Endothelial cell of umbilical vein (primary cell): Measurements from ENCODE around the gene LSM11. TPM values are rescaled to one million over a fixed set of nuclear protein-coding genes. Genes with fewer than 3 reads are reported as not detected.

Source experiments
- BruUV-seq: library from RNA; stranded (reverse); fragments of 400-500 nt; replicated peaks from 2 replicates; lab custom pipeline; 2021; lab: Mats Ljungman, UMichigan
- CTCF ChIA-PET: fragments of 300-600, 350-600 bp; sonication (Branson Sonifier 250); formaldehyde crosslinking; loops from one replicate; lab custom pipeline; 2021; ENCODE audit warnings: antibody characterized with exemption, inconsistent platforms; lab: Charles Lee
- POLR2A ChIA-PET: fragments of 300-600, 350-600 bp; sonication (Branson Sonifier 250); formaldehyde crosslinking; loops from one replicate; lab custom pipeline; 2021; ENCODE audit warnings: antibody characterized with exemption, inconsistent platforms; lab: Charles Lee
- DNase-seq: peaks from one replicate; pipeline ENCODE4 v3.0.0-alpha.2; 2011; ENCODE audit warnings: low read depth, low spot score
- FAIRE-seq: peaks from 2 replicates; lab custom pipeline; 2011; peaks lifted over from hg19 to GRCh38; lab: Jason Lieb, UNC
- H2AFZ ChIP-seq: 2 replicates; pipeline ENCODE4 v1.6.0; 2012; ENCODE audit warnings: low read depth, low read length, control low read depth, inconsistent platforms
- H3K27ac ChIP-seq: 2 replicates; pipeline ENCODE4 v1.5.1; 2011; ENCODE audit warnings: low read depth, mild to moderate bottlenecking, control low read depth, low read length, moderate library complexity; ENCODE audit not compliant: insufficient read depth
- H3K27me3 ChIP-seq, 2 experiments: 2 replicates each; pipeline versions ENCODE4 v1.6.0 to v1.6.1; 2011; ENCODE audit warnings: low read length in 2 of 2, mixed read lengths in 1 of 2; ENCODE audit not compliant: control insufficient read depth in 2 of 2, insufficient read depth in 2 of 2
- H3K36me3 ChIP-seq, 2 experiments: 2 replicates in 1 of 2; 3 replicates in 1 of 2; pipeline ENCODE4 v1.5.1; 2011; ENCODE audit warnings: low read length in 2 of 2, mild to moderate bottlenecking in 1 of 2, moderate library complexity in 1 of 2; ENCODE audit not compliant: control insufficient read depth in 2 of 2, insufficient read depth in 2 of 2; ENCODE audit errors: extremely low read depth in 1 of 2
- H3K4me1 ChIP-seq: 3 replicates; pipeline ENCODE4 v1.5.1; 2011; ENCODE audit warnings: mild to moderate bottlenecking, low read length; ENCODE audit not compliant: control insufficient read depth, insufficient read depth; ENCODE audit errors: extremely low read depth
- H3K4me2 ChIP-seq: 2 replicates; pipeline ENCODE4 v1.6.1; 2011; ENCODE audit warnings: low read length, control low read depth, mixed read lengths; ENCODE audit not compliant: insufficient read depth
- H3K4me3 ChIP-seq, 3 experiments: fragments of 200-600 bp in 1 of 3; sonication (generic), shearing (Covaris generic) in 1 of 3; replicated peaks in 1 of 3; 2 replicates each; pipeline ENCODE4 v1.5.1; 2011 to 2016; ENCODE audit warnings: control low read depth in 3 of 3, low read length in 3 of 3, mild to moderate bottlenecking in 2 of 3, inconsistent platforms in 1 of 3, low read depth in 1 of 3, moderate library complexity in 1 of 3; ENCODE audit not compliant: insufficient read depth in 1 of 3
- H3K79me2 ChIP-seq: 2 replicates; pipeline ENCODE4 v1.6.0; 2012; ENCODE audit warnings: low read length, inconsistent platforms; ENCODE audit not compliant: control insufficient read depth, insufficient read depth
- H3K9ac ChIP-seq: replicated peaks from 2 replicates; pipeline ENCODE3; 2011; ENCODE audit warnings: low read length, control low read depth; ENCODE audit not compliant: insufficient read depth; ENCODE audit errors: extremely low read depth
- H3K9me1 ChIP-seq: replicated peaks from 3 replicates; pipeline ENCODE4 v1.6.0; 2011; ENCODE audit warnings: mild to moderate bottlenecking, low read length; ENCODE audit not compliant: control insufficient read depth, insufficient read depth; ENCODE audit errors: extremely low read depth
- H3K9me3 ChIP-seq: replicated peaks from 2 replicates; pipeline ENCODE4 v1.5.1; 2012; ENCODE audit warnings: low read length, inconsistent platforms; ENCODE audit not compliant: control insufficient read depth, insufficient read depth
- H4K20me1 ChIP-seq: replicated peaks from 2 replicates; pipeline ENCODE3; 2011; ENCODE audit warnings: mild to moderate bottlenecking, low read length; ENCODE audit not compliant: control insufficient read depth, insufficient read depth; ENCODE audit errors: extremely low read depth
- EZH2 ChIP-seq: IDR thresholded peaks from 2 replicates; pipeline ENCODE4 v1.6.1; 2012; ENCODE audit warnings: borderline replicate concordance, low read depth, mild to moderate bottlenecking, moderate library complexity, low read length, inconsistent platforms; ENCODE audit not compliant: severe bottlenecking
- FOS ChIP-seq: IDR thresholded peaks from 2 replicates; pipeline ENCODE4 v1.6.1; 2011; ENCODE audit warnings: mild to moderate bottlenecking, low read length, moderate library complexity, borderline replicate concordance; ENCODE audit not compliant: insufficient read depth
- GATA2 ChIP-seq: IDR thresholded peaks from 2 replicates; pipeline ENCODE4 v1.7.0; 2011; ENCODE audit warnings: low read depth, mild to moderate bottlenecking, moderate library complexity, mixed read lengths, low read length; ENCODE audit not compliant: insufficient read length, insufficient read depth
- JUN ChIP-seq: IDR thresholded peaks from 2 replicates; pipeline ENCODE4 v1.6.1; 2011; ENCODE audit warnings: borderline replicate concordance, low read depth; ENCODE audit not compliant: insufficient read length, insufficient read depth
- MYC ChIP-seq: IDR thresholded peaks from one replicate; pipeline ENCODE4 v1.6.1; 2011; ENCODE audit warnings: mild to moderate bottlenecking, low read depth, low read length
- POLR2A ChIP-seq: IDR thresholded peaks from 2 replicates; pipeline ENCODE4 v1.6.1; 2012; ENCODE audit warnings: low read depth, mild to moderate bottlenecking, control low read depth, low read length
- POLR2AphosphoS5 ChIP-seq: IDR thresholded peaks from 2 replicates; pipeline ENCODE4 v1.6.1; 2012; ENCODE audit warnings: low read depth, mild to moderate bottlenecking, control low read depth, low read length, moderate library complexity; ENCODE audit not compliant: insufficient read depth
- dilution Hi-C: fragments of 300-500 bp; cut with MboI; formaldehyde crosslinking; loops from one replicate; pipeline ENCODE4 v1.15.0; 2019; ENCODE audit warnings: low sequenced_read_pairs; ENCODE audit not compliant: extremely low pct_ligation_motif_present
- intact Hi-C: fragments of 100-400 bp; cut with micrococcal nuclease; formaldehyde crosslinking; loops from one replicate; pipeline ENCODE4 v1.10.0; 2022
- polyA plus RNA-seq, 4 experiments: library from polyadenylated mRNA; depleted of rRNA in 3 of 4; stranded (reverse) in 3 of 4; unstranded in 1 of 4; fragments of >200 nt; gene quantifications; 2 replicates each; pipeline versions ENCODE4 v1.2.1 to v1.2.3, GENCODE V29; 2011 to 2012; ENCODE audit warnings: missing spikeins in 1 of 4
- total RNA-seq: library from RNA; stranded (reverse); gene quantifications from 2 replicates; pipeline ENCODE4 v1.2.3, GENCODE V29; 2021
- TF ChIP-seq, protein P1 (sequence below): IDR thresholded peaks from 2 replicates; pipeline ENCODE4 v1.6.1; 2011; ENCODE audit not compliant: insufficient read depth, insufficient read length
- TF ChIP-seq, protein P2 (sequence below), 2 donors: IDR thresholded peaks; 1 replicate in 1 of 2; 2 replicates in 1 of 2; pipeline ENCODE4 v1.5.1; 2011; ENCODE audit warnings: low read length in 2 of 2, mild to moderate bottlenecking in 2 of 2, moderate library complexity in 2 of 2, control low read depth in 1 of 2, inconsistent platforms in 1 of 2, low read depth in 1 of 2; ENCODE audit not compliant: insufficient read depth in 1 of 2; ENCODE audit errors: extremely low read depth in 1 of 2

Gene LSM11
- total and polyA plus RNA-seq, 2 donors (not counting 3 experiments of a cell fraction or from before 2014, with no cell fraction given), result 3.5 to 7.3 TPM

DNA sequence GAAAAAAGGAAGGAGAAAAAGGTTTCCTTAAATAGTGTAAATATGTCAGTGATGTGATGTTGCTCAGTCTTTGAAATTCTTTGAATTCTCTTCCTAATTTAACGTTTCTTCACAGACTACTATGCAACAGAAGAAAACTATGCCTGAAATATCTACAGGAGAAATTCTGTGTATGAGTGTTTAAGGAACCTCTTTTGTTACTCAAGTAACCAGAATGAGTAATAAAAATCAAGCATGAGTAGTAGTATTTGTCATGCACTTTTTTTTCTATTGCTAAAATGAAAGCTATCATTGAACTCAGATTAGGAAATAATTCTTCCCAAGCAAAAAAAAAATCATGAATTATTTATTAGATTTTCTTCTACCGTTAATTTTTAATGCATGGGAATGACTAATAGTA lies 32.6 kb upstream of the LSM11 start:
- Histone ChIP-seq H2AFZ (no peak overlapping the region), H3K9me3 (no peaks in the 10 kb centered on the region), H3K9me1 (no peaks in the 10 kb centered on the region), H3K4me1 (no peaks in the 10 kb centered on the region), H3K27me3 (no peaks in the 10 kb centered on the region), H4K20me1 (no peaks in the 10 kb centered on the region), H3K27ac (no peak overlapping the region), H3K4me3 (no peak overlapping the region), H3K79me2 (no peaks in the 10 kb centered on the region), H3K9ac (no peak overlapping the region), H3K4me2 (no peak overlapping the region), H3K36me3 (no peaks in the 10 kb centered on the region)
- ChIA-PET CTCF (interaction anchor here (1.0 kb wide), 1 partner anchor 238 kb away, joined by 3 read pairs; no protein-coding TSS in a partner anchor), POLR2A (no interaction called here)
- TF ChIP-seq EZH2, result no peak
- TF ChIP-seq, protein P1, sequence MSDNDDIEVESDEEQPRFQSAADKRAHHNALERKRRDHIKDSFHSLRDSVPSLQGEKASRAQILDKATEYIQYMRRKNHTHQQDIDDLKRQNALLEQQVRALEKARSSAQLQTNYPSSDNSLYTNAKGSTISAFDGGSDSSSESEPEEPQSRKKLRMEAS, result no peak
- TF ChIP-seq FOS, result no peak
- no peak for TF ChIP-seq JUN
- no peak for TF ChIP-seq POLR2AphosphoS5
- TF ChIP-seq POLR2A, result no peak
- TF ChIP-seq, protein P2, sequence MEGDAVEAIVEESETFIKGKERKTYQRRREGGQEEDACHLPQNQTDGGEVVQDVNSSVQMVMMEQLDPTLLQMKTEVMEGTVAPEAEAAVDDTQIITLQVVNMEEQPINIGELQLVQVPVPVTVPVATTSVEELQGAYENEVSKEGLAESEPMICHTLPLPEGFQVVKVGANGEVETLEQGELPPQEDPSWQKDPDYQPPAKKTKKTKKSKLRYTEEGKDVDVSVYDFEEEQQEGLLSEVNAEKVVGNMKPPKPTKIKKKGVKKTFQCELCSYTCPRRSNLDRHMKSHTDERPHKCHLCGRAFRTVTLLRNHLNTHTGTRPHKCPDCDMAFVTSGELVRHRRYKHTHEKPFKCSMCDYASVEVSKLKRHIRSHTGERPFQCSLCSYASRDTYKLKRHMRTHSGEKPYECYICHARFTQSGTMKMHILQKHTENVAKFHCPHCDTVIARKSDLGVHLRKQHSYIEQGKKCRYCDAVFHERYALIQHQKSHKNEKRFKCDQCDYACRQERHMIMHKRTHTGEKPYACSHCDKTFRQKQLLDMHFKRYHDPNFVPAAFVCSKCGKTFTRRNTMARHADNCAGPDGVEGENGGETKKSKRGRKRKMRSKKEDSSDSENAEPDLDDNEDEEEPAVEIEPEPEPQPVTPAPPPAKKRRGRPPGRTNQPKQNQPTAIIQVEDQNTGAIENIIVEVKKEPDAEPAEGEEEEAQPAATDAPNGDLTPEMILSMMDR (IDR thresholded peaks at IDR 0.05; ENCODE audit: extremely low read depth in 1 of 2, insufficient read depth in 1 of 2, low read depth in 1 of 2, low read length in 2 of 2), result no peak
- no peak for TF ChIP-seq MYC
- no peak for TF ChIP-seq GATA2
- BruUV-seq, result no TSS peak
- DNase-seq (no peak), FAIRE-seq (no peak)
- dilution Hi-C loops (no loop called here), intact Hi-C loops (no loop called here)
